Measurements from ENCODE around the gene ABHD8.

Gene ABHD8

GRCh38 chr19:17305517-17306284 is 2.5 kb upstream of the ABHD8 start, which contains the start of gene MRPL34:
Gene MRPL34, plus strand, starts transcription at chr19:17305872. Its CDS starts 21 bp downstream, at chr19:17305893.
- intact Hi-C loops (cut with DNase I; ENCODE audit: low total_unique reads), result loop anchor here (1.0 kb wide), 1 partner anchor 24 kb away; no protein-coding TSS in a partner anchor
- peak; percentile 79 to 86 for TF ChIP-seq CTCF (IDR thresholded peaks at IDR 0.05)
- Histone ChIP-seq H3K27ac (peak within 1 kb of the TSS; percentile 88 to 95), H3K27me3 (no peaks in the 10 kb centered on the region), H3K4me1 (peaks cover 0 to 64% (median 48%) of the 10 kb centered on the region in 4 donors), H3K4me3 (peak within 1 kb of the TSS; percentile 60 to 84), H3K9me3 (no peaks in the 10 kb centered on the region), H3K36me3 (peaks cover 0 to 8% (median 6%) of the 10 kb centered on the region in 3 donors)
- peak; percentile 93 to 97 for DNase-seq

GRCh38 chr19:17305216-17305516 is 1.9 kb upstream of the ABHD8 start:
- H3K9me3 ChIP-seq, result no peaks in the 10 kb centered on the region
- H3K4me3 ChIP-seq, result peak overlapping the region; percentile 60 to 84
- H3K27me3 ChIP-seq, result no peaks in the 10 kb centered on the region
- H3K36me3 ChIP-seq, result peaks cover 0 to 14% (median 6%) of the 10 kb centered on the region in 3 donors
- no peak for TF ChIP-seq CTCF (IDR thresholded peaks at IDR 0.05)
- H3K27ac ChIP-seq, result peak overlapping the region; percentile 88 to 95
- intact Hi-C loops (cut with DNase I; ENCODE audit: low total_unique reads), result no loop called here
- DNase-seq, result no peak
- H3K4me1 ChIP-seq, result peaks cover 0 to 59% (median 42%) of the 10 kb centered on the region in 4 donors

- Histone ChIP-seq H3K4me3 (peak overlapping the region; percentile 60 to 84), H3K4me1 (peaks cover 0 to 54% (median 38%) of the 10 kb centered on the region in 4 donors), H3K27ac (peak overlapping the region; percentile 88 to 95), H3K9me3 (no peaks in the 10 kb centered on the region), H3K36me3 (peaks cover 0 to 19% (median 6%) of the 10 kb centered on the region in 3 donors), H3K27me3 (no peaks in the 10 kb centered on the region)
- intact Hi-C loops (cut with DNase I; ENCODE audit: low total_unique reads), result loop anchor here (5.0 kb wide), 1 partner anchor 83 kb away; no protein-coding TSS in a partner anchor
- DNase-seq, result no peak
- TF ChIP-seq CTCF (IDR thresholded peaks at IDR 0.05), result no peak
Measured at GRCh38 chr19:17304386-17305215, 1.4 kb upstream of the ABHD8 start.

- peak overlapping the region in 1 of 2 donors; percentile 89 for H3K4me3 ChIP-seq
- intact Hi-C loops (cut with DNase I; ENCODE audit: low total_unique reads), result loop anchor here (5.0 kb wide), 1 partner anchor 83 kb away; no protein-coding TSS in a partner anchor
- TF ChIP-seq CTCF (IDR thresholded peaks at IDR 0.05), result no peak
- H3K27ac ChIP-seq, result peak overlapping the region; percentile 82 to 88
- H3K9me3 ChIP-seq, result no peaks in the 10 kb centered on the region
- H3K36me3 ChIP-seq, result peaks cover 0 to 24% (median 6%) of the 10 kb centered on the region in 3 donors
- no peaks in the 10 kb centered on the region for H3K27me3 ChIP-seq
- H3K4me1 ChIP-seq, result peaks cover 0 to 51% (median 37%) of the 10 kb centered on the region in 4 donors
- DNase-seq, result no peak
Measured at GRCh38 chr19:17303940-17304267, 679 bp upstream of the ABHD8 start.

GRCh38 chr19:17302391-17303166 is 646 bp downstream of the ABHD8 start:
- peak overlapping the region; percentile 82 to 88 for H3K27ac ChIP-seq
- H3K9me3 ChIP-seq, result no peaks in the 10 kb centered on the region
- H3K4me3 ChIP-seq, result peak overlapping the region; percentile 81 to 89
- peaks cover 0 to 34% (median 13%) of the 10 kb centered on the region in 3 donors for H3K36me3 ChIP-seq
- intact Hi-C loops (cut with DNase I; ENCODE audit: low total_unique reads), result loop anchor here (5.0 kb wide), 1 partner anchor 85 kb away; no protein-coding TSS in a partner anchor
- no peak for TF ChIP-seq CTCF (IDR thresholded peaks at IDR 0.05)
- H3K4me1 ChIP-seq, result peaks cover 0 to 47% (median 36%) of the 10 kb centered on the region in 4 donors
- no peak for DNase-seq
- no peaks in the 10 kb centered on the region for H3K27me3 ChIP-seq
